ENCODE data around the gene REXO2. TPM values are rescaled to one million over a fixed set of nuclear protein-coding genes. Genes with fewer than 3 reads are reported as not detected.

The REXO2 gene
- total RNA-seq, 1 experiment from 2014 or later, result 72.5 TPM

- TF ChIP-seq CEBPB (IDR thresholded peaks at IDR 0.05; ENCODE audit: low read depth) (no peak), SP1 (IDR thresholded peaks at IDR 0.05; ENCODE audit: low read depth) (no peak), EZH2 (IDR thresholded peaks at IDR 0.05) (no peak), EZH2phosphoT487 (IDR thresholded peaks at IDR 0.05; ENCODE audit: borderline replicate concordance) (no peak), TCF7L2 (IDR thresholded peaks at IDR 0.05; ENCODE audit: borderline replicate concordance, extremely low read depth, insufficient read depth, insufficient read length) (no peak)
These were observed 6.4 kb upstream of the REXO2 start (continued) for GRCh38 chr11:114432893-114433292.

- ChIA-PET POLR2A (no interaction called here), CTCF (no interaction called here), RAD21 (ENCODE audit: low non-redundant PET in 1 of 2, low total read pairs in 2 of 2, uncharacterized antibody in 2 of 2, unreplicated experiment in 2 of 2) (no interaction called here)
- DNase-seq (ENCODE audit: low read depth, low spot score) (no peak), ATAC-seq (no peak)
- Histone ChIP-seq H4K20me1 (ENCODE audit: insufficient read depth) (no peaks in the 10 kb centered on the region), H3K9ac (ENCODE audit: low read length) (no peak overlapping the region), H2AFZ (ENCODE audit: low read depth, low read length, poor library complexity, severe bottlenecking) (no peak overlapping the region), H3K4me3 (replicated peaks in 1 of 2; ENCODE audit: low read depth in 1 of 2, low read length in 2 of 2) (no peak overlapping the region), H3K4me2 (ENCODE audit: low read length) (no peak overlapping the region), H3K9me3 (ENCODE audit: control insufficient read depth in 1 of 2, insufficient read depth in 1 of 2, low read depth in 1 of 2, low read length in 2 of 2) (no peaks in the 10 kb centered on the region), H3K36me3 (ENCODE audit: control insufficient read depth in 1 of 2, insufficient read depth in 2 of 2, low read length in 2 of 2) (no peaks in the 10 kb centered on the region), H3K79me2 (ENCODE audit: insufficient read depth, low read length) (no peaks in the 10 kb centered on the region), H3K4me1 (ENCODE audit: control insufficient read depth in 1 of 2, insufficient read depth in 2 of 2, low read length in 2 of 2) (peaks cover under 1 to 5% of the 10 kb centered on the region in 2 experiments; a peak in 2 of 4 replicates), H3K27ac (ENCODE audit: low read depth, low read length) (no peak overlapping the region), H3K27me3 (ENCODE audit: insufficient read depth, low read length) (no peaks in the 10 kb centered on the region), H3K9me2 (ENCODE audit: insufficient read depth) (no peaks in the 10 kb centered on the region)
- TF ChIP-seq TCF7L2 (IDR thresholded peaks at IDR 0.05; ENCODE audit: borderline replicate concordance, extremely low read depth, insufficient read depth, insufficient read length) (no peak), REST (IDR thresholded peaks at IDR 0.05; ENCODE audit: low read depth) (no peak), POLR2AphosphoS5 (IDR thresholded peaks at IDR 0.05; ENCODE audit: low read depth, low read length) (no peak), CBX3 (IDR thresholded peaks at IDR 0.05; ENCODE audit: low read depth) (no peak), FOSL1 (IDR thresholded peaks at IDR 0.05; ENCODE audit: low read depth) (no peak), YY1 (IDR thresholded peaks at IDR 0.05; ENCODE audit: extremely low read depth, insufficient replicate concordance, low read depth, low read length) (no peak), POLR2A (IDR thresholded peaks at IDR 0.05; ENCODE audit: borderline replicate concordance, extremely low read depth, insufficient read depth, insufficient read length) (no peak), ATF3 (IDR thresholded peaks at IDR 0.05) (no peak), SP1 (IDR thresholded peaks at IDR 0.05; ENCODE audit: low read depth) (no peak), SRF (IDR thresholded peaks at IDR 0.05; ENCODE audit: low read depth) (no peak), EGR1 (IDR thresholded peaks at IDR 0.05; ENCODE audit: low read depth) (no peak), ZFX (IDR thresholded peaks at IDR 0.05) (no peak), RAD21 (IDR thresholded peaks at IDR 0.05; ENCODE audit: low read depth) (no peak), ZNF274 (IDR thresholded peaks at IDR 0.05; ENCODE audit: low read depth, low read length) (no peak), EZH2phosphoT487 (IDR thresholded peaks at IDR 0.05; ENCODE audit: borderline replicate concordance) (no peak), CEBPB (IDR thresholded peaks at IDR 0.05; ENCODE audit: low read depth) (no peak), JUND (IDR thresholded peaks at IDR 0.05) (no peak), SIN3A (IDR thresholded peaks at IDR 0.05; ENCODE audit: low read depth) (no peak)
- TF ChIP-seq, protein P1, sequence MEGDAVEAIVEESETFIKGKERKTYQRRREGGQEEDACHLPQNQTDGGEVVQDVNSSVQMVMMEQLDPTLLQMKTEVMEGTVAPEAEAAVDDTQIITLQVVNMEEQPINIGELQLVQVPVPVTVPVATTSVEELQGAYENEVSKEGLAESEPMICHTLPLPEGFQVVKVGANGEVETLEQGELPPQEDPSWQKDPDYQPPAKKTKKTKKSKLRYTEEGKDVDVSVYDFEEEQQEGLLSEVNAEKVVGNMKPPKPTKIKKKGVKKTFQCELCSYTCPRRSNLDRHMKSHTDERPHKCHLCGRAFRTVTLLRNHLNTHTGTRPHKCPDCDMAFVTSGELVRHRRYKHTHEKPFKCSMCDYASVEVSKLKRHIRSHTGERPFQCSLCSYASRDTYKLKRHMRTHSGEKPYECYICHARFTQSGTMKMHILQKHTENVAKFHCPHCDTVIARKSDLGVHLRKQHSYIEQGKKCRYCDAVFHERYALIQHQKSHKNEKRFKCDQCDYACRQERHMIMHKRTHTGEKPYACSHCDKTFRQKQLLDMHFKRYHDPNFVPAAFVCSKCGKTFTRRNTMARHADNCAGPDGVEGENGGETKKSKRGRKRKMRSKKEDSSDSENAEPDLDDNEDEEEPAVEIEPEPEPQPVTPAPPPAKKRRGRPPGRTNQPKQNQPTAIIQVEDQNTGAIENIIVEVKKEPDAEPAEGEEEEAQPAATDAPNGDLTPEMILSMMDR (IDR thresholded peaks at IDR 0.05 in 2 of 3, conservative IDR thresholded peaks at IDR 0.05 in 1 of 3; ENCODE audit: borderline replicate concordance in 1 of 3, insufficient read depth in 1 of 3, low read depth in 2 of 3, low read length in 2 of 3), result no peak
- TF ChIP-seq, protein P2, sequence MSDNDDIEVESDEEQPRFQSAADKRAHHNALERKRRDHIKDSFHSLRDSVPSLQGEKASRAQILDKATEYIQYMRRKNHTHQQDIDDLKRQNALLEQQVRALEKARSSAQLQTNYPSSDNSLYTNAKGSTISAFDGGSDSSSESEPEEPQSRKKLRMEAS (IDR thresholded peaks at IDR 0.05), result no peak
- BruUV-seq (replicated peaks), result no TSS peak
- intact Hi-C loops (cut with micrococcal nuclease), result no loop called here
These were observed 5.9 kb upstream of the REXO2 start for GRCh38 chr11:114433376-114433775.

All from HCT116 (cell line).